Astrocyte of the spinal cord (primary cell): ENCODE data around the gene PLD6.
"Not testable (repeated sequence)": the region's sequence is repeated elsewhere in the genome, so short reads cannot be mapped to it uniquely, and the experiment has no call there.

Experiments
- DNase-seq: peaks from one replicate; pipeline ENCODE4 v3.0.0; 2011; ENCODE audit warnings: low read depth, low spot score
- H3K4me3 ChIP-seq: 2 replicates; pipeline ENCODE4 v1.5.1; 2011; ENCODE audit warnings: low read depth, mild to moderate bottlenecking, low read length, moderate library complexity
- in situ Hi-C: cut with HindIII; loops from 2 replicates; pipeline ENCODE4 v1.10.0; 2017; ENCODE audit warnings: low sequenced_read_pairs
- TF ChIP-seq, protein P1 (sequence below): IDR thresholded peaks from 2 replicates; pipeline ENCODE4 v1.5.1; 2012; ENCODE audit warnings: low read depth, mild to moderate bottlenecking, low read length, inconsistent platforms

Gene PLD6

GRCh38 chr17:17186051-17186450 is 20.1 kb downstream of the PLD6 start:
- DNase-seq = no peak
- in situ Hi-C loops = no loop called here
- TF ChIP-seq, protein P1, sequence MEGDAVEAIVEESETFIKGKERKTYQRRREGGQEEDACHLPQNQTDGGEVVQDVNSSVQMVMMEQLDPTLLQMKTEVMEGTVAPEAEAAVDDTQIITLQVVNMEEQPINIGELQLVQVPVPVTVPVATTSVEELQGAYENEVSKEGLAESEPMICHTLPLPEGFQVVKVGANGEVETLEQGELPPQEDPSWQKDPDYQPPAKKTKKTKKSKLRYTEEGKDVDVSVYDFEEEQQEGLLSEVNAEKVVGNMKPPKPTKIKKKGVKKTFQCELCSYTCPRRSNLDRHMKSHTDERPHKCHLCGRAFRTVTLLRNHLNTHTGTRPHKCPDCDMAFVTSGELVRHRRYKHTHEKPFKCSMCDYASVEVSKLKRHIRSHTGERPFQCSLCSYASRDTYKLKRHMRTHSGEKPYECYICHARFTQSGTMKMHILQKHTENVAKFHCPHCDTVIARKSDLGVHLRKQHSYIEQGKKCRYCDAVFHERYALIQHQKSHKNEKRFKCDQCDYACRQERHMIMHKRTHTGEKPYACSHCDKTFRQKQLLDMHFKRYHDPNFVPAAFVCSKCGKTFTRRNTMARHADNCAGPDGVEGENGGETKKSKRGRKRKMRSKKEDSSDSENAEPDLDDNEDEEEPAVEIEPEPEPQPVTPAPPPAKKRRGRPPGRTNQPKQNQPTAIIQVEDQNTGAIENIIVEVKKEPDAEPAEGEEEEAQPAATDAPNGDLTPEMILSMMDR = no peak
- no peak overlapping the region for H3K4me3 ChIP-seq

DNA sequence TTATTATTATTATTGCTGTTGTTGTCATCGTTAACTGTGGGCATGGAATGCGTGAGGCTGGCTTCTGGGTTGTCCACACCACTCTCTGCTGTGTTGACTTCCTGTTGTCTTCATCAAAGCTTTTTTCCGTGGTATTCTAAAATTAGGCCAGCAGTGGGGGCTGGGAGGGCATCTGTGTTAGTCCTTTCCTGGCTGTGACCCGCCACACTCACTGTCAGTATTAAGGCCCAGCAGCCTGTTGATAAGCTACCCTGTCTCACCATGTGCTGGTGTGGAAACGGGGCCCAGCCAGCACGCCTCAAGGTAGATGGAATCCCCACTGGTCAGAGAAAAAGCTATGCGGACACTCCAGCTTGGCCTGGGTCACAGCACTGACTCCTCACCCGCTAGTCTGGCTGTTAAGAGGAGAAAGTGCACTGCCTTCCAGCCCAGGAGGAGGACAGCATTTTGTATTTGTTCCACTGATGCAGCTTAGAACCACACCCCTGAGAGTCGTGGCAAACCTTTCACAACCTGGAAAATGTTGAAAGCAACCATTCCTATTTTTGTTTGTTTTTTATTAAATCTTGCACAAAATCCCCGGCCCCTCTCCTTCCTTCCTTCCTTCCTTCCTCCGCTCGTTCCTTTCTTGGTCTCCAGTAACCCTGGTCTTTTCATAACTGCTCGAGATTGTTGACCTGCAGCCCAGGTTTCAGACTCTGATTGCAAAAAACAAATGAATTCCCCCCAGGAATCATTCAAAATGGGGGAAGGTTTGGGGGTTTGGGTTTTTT is 21.0 kb downstream of the PLD6 start:
- H3K4me3 ChIP-seq, in situ Hi-C loops, DNase-seq: not testable (repeated sequence)

DNA sequence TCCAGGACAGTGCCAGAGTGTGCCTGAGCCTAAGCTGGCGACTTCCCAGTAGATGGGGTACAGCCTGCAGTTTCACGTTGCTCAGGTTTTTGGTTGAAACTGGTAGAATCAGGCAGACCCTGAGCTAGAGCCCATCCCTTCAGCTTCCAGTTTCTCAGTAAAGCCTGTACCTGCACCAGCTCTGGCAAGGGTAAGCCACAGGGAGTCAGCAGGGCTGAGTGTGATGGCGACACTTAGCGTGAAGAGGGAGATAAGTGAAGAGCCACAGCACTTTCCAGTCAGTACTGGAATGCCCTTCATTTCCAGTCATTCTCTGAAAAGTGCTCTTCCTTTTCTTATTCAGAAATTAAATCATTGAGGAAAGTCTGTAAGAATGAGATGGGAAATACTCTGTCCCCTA is 22.4 kb downstream of the PLD6 start:
- in situ Hi-C loops = no loop called here
- DNase-seq = no peak
- H3K4me3 ChIP-seq = no peak overlapping the region
- TF ChIP-seq, protein P1 = no peak

- H3K4me3 ChIP-seq = no peak overlapping the region
- no peak for DNase-seq
- TF ChIP-seq, protein P1 = no peak
- in situ Hi-C loops = no loop called here
These were observed 23.5 kb downstream of the PLD6 start for GRCh38 chr17:17182598-17183136.

- in situ Hi-C loops = no loop called here
- no peak for DNase-seq
- no peak overlapping the region for H3K4me3 ChIP-seq
- TF ChIP-seq, protein P1 = no peak
These were observed 24.2 kb downstream of the PLD6 start for GRCh38 chr17:17181666-17182597.

DNA sequence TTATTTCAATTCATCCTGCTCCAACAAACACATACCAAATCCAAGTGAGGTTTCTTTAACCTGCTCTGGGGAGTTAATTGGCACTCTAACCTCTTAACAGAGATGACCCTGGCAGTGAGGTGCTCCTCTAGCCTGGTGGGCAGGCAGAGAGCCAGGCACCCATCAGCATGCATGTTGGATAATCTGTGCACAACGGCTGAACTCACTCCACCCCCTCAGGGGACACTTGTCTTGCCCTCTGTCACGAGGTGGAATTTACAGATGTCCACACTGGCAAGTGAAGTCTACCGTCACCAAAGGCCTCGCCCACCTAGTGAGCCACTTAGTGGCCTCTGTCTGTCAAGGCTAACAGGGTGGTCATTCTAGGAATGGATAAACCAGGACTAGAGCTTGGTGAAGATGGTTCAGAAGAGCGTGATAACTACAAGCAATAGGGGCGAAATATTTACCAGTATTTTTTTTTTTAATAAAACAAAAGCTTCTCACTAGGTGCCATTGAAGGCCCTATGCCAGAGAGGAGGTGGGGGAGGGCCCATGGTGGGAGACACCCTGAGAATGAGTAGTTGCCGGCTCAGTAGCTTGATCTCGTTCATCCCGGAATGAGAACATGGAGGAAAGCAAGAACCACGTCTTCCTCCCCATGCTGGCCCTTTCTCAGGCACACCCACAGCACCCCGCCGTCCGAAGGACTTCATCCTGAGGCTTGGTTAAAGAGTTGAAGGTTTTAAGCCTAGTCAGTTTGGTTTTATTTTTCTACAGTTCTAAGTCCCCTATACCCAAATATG is 25.2 kb downstream of the PLD6 start:
- in situ Hi-C loops = no loop called here
- no peak overlapping the region for H3K4me3 ChIP-seq
- TF ChIP-seq, protein P1 = no peak
- DNase-seq = no peak
